ENCODE measurements around the gene GRAMD2A. TPM values are rescaled to one million over a fixed set of nuclear protein-coding genes. Genes with fewer than 3 reads are reported as not detected.

Gene GRAMD2A
- total and polyA plus RNA-seq, 11 donors = 0.03 to 0.45 TPM; not detected in 9

DNA sequence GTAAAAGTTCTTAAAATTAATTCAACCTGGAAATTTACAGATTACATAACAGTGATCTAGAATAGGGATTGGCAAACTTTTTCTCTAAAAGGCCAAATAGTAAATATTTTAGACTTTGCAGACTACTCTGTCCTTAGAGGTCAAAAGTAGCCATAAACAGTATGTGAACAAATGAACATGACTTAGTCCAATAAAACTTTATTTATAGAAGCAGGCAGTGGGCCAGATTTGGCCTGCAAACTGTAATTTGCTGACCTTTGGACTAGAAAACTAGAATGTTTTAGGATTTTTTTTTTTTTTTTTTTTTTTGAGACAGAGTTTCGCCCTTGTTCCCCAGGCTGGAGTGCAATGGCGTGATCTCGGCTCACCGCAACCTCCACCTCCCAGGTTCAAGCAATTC, 67.3 kb downstream of the GRAMD2A start:
- Histone ChIP-seq H3K4me1 (peaks cover 0 to 7% (median 0%) of the 10 kb centered on the region in 12 donors), H3K27ac (no peak overlapping the region), H3K9me3 (no peaks in the 10 kb centered on the region), H3K4me3 (no peak overlapping the region), H3K27me3 (no peaks in the 10 kb centered on the region), H3K36me3 (no peaks in the 10 kb centered on the region)
- DNase-seq (no peak), ATAC-seq (no peak)
- TF ChIP-seq POLR2A (IDR thresholded peaks at IDR 0.05) (no peak), CTCF (IDR thresholded peaks at IDR 0.05) (no peak)
- intact Hi-C loops (cut with DNase I) = loop anchor here in 1 of 10 donors (10.0 kb wide), 1 partner anchor 685 kb away; no protein-coding TSS in a partner anchor
- 93 to 99% (median 97%) methylated on average over 4 of the region's 4 CpGs for WGBS, 4 donors

DNA sequence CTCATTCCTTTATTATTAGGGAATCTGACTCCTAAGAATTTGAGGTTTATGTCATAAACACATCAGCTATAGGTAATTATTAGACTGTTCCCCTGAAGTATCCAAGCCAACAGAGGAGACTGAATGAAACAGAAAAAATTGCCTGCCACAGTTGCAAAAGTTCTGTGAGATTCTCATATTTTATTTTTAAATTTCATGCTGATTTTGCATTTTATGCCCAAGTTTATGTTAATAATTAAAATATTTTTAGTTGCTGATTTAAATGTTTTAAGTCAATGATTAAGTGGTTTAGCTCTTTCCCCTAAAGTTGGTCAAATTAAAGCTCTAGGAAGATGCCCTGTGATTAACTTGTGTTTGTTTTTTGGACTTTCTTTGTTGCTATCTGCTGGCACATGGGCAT, 69.2 kb downstream of the GRAMD2A start:
- Histone ChIP-seq H3K4me1 (peaks cover 0 to 15% (median 2%) of the 10 kb centered on the region in 12 donors), H3K27me3 (no peaks in the 10 kb centered on the region), H3K9me3 (no peaks in the 10 kb centered on the region), H3K27ac (no peak overlapping the region), H3K4me3 (no peak overlapping the region), H3K36me3 (no peaks in the 10 kb centered on the region)
- TF ChIP-seq POLR2A (IDR thresholded peaks at IDR 0.05) (no peak), CTCF (IDR thresholded peaks at IDR 0.05) (no peak)
- no peak for DNase-seq
- intact Hi-C loops (cut with DNase I) = no loop called here
- no peak for ATAC-seq

DNA sequence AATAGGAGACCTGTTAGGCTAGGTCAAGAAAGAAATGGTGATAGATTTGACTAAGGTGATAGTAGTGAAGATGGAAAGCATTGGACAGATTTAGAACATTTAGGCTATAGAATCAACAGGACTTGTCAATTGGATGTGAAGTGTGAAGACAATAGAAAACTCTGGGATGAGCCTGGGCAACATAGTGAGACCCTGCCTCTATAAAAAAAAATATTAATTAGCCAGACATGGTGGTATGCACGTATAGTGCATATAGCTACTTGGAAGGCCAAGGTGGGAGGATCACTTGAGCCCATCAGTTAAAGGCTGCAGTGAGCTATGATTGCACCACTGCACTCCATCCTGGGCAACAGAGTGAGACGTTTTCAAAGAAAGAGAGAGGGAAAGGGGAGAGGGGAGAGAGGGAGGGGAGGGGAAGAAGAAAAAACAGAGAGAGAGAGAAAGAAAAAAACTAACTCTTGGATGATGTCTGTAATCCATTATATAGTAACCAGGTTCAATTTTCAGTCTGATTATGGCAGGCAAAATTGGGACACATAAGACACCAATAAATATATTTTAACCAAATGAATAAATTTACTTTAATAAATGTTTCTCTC, 69.8 kb downstream of the GRAMD2A start:
- Histone ChIP-seq H3K4me3 (no peak overlapping the region), H3K27me3 (no peaks in the 10 kb centered on the region), H3K4me1 (peaks cover 0 to 15% (median 2%) of the 10 kb centered on the region in 12 donors), H3K36me3 (no peaks in the 10 kb centered on the region), H3K27ac (no peak overlapping the region), H3K9me3 (no peaks in the 10 kb centered on the region)
- ATAC-seq (no peak), DNase-seq (no peak)
- WGBS, 4 donors = 47 to 69% (median 60%) methylated on average over 2 of the region's 2 CpGs
- TF ChIP-seq CTCF (IDR thresholded peaks at IDR 0.05) (no peak), POLR2A (IDR thresholded peaks at IDR 0.05) (no peak)
- intact Hi-C loops (cut with DNase I) = no loop called here

DNA sequence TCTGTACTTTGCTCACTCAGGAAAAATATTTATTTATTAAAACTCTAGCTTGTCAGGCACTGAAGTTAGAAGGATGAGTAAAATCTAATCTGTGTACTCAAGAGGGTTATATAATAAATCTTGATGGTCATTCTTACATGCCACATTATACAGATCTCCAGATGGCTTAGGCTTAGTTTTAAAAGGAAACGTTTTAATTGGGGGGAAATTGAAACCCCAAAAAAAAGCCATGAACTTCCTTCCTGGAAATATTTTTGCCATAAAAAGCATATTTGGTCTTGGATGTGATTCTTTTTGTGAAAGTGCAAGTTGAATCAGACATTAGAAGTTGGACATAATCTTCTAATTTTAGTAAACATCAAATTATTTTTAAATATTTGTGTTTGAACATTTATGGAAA, 73.4 kb downstream of the GRAMD2A start:
- intact Hi-C loops (cut with DNase I) = no loop called here
- Histone ChIP-seq H3K36me3 (no peaks in the 10 kb centered on the region), H3K9me3 (no peaks in the 10 kb centered on the region), H3K4me3 (no peak overlapping the region), H3K4me1 (peaks cover 0 to 10% (median 2%) of the 10 kb centered on the region in 12 donors), H3K27ac (no peak overlapping the region), H3K27me3 (no peaks in the 10 kb centered on the region)
- DNase-seq (no peak), ATAC-seq (no peak)
- 17 to 32% (median 27%) methylated on average over 1 of the region's 1 CpG for WGBS, 4 donors
- TF ChIP-seq CTCF (IDR thresholded peaks at IDR 0.05) (no peak), POLR2A (IDR thresholded peaks at IDR 0.05) (no peak)
